Ovary (tissue), 3 donors: ENCODE measurements around the gene SUCO.

Experiments
- POLR2A ChIP-seq: fragments of 450-650 bp; IDR thresholded peaks from one replicate; pipeline ENCODE4 v1.6.1; 2017; ENCODE audit warnings: antibody characterized with exemption, mild to moderate bottlenecking, moderate library complexity
- TF ChIP-seq, protein P1 (sequence below), 3 donors: fragments of 450-650 bp in 2 of 3; fragments of 200-600 bp in 1 of 3; IDR thresholded peaks; one replicate each; pipeline versions ENCODE4 v1.5.1 to v1.8.0; 2016 to 2022; ENCODE audit warnings: antibody characterized with exemption in 3 of 3, mild to moderate bottlenecking in 1 of 3
- donor health status: DM: no; HTN: no; CAD: no.

DNA sequence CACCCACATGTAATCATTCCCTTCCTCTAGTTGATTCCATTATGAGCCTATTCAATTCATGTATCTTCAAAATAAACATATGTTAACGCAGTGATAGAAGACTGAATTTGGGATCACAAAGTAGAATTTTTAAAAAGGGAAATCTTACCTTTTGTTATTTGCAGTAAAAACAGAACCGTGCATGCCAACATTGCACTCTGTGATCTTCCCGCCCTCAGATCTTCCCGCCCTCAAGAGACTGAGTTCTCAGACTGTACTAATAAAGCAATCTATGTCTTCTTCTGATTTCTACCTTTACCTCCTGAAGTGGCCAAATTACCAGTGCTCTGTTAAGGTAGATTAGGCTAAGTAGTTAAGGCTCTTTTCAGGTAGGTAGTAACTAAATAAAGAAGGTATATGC is 3.6 kb upstream of the SUCO start:
- TF ChIP-seq, protein P1, sequence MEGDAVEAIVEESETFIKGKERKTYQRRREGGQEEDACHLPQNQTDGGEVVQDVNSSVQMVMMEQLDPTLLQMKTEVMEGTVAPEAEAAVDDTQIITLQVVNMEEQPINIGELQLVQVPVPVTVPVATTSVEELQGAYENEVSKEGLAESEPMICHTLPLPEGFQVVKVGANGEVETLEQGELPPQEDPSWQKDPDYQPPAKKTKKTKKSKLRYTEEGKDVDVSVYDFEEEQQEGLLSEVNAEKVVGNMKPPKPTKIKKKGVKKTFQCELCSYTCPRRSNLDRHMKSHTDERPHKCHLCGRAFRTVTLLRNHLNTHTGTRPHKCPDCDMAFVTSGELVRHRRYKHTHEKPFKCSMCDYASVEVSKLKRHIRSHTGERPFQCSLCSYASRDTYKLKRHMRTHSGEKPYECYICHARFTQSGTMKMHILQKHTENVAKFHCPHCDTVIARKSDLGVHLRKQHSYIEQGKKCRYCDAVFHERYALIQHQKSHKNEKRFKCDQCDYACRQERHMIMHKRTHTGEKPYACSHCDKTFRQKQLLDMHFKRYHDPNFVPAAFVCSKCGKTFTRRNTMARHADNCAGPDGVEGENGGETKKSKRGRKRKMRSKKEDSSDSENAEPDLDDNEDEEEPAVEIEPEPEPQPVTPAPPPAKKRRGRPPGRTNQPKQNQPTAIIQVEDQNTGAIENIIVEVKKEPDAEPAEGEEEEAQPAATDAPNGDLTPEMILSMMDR (IDR thresholded peaks at IDR 0.05), result no peak
- TF ChIP-seq POLR2A, result no peak
